Measurements from ENCODE around the gene VPREB1.
A peak's percentile ranks its signal among the peaks of the same experiment; 100 is the strongest.
"Not testable (repeated sequence)": the region's sequence is repeated elsewhere in the genome, so short reads cannot be mapped to it uniquely, and the experiment has no call there.

The VPREB1 gene

DNA sequence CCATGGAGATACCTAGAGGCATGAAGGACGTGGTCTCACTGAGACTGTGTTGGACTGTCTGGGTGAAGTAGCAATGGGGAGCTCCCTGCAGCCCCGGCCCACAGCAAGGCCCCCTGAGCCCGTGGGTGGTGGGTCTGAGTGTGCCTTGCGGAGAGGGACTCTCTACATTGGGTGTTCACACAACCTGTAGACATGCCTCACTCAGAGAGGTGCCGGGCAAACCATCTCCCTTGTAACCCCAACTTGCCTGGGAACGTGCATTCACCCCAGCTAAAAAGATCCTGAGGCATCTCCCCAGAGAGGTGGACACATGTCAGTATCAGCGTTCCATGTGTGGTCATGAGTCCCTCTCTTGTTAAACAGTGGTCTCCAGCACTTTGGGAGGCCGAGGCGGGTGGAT, 2.1 kb downstream of the VPREB1 start:
- DNase-seq = no peak

DNA sequence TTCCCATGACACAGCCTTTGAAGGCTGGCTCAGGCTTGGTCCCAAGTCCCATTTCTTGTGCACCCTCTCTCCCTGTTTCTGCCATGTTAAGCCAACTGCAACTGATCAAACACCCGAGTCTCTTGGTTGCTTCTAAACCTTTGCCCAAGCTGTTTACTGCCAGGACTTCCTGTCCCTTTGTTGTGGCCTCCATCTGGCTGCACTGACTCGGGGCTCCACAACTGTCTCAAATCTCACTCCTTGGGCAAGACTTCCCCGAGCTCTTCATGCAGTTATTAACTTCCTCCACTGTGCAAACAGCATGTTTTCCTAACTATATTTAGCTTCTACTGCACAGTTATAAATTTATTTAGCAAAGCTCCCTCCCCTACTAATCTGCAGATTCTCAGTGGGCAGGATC, 4.3 kb downstream of the VPREB1 start:
- peak in 1 of 5 experiments; percentile 77 for DNase-seq

DNA sequence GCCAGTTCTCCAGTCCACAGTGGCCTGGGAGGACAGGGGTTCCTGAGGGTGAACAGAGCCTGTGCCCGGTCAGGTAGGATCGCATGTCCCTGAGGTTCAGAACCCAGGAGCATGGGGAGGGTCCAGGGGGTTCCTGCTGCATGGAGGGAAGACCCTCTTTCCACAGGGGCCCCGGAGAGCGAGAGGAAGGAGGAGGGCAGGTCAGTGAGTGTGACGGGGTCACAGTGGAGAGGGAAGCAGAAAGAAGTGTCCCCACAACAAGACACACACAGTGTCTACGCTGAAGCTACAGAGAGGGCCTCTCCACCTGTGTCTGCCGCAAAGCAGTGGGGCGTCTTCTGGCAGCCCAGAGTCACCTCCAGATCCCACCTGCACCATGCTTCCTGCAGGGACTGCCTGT, 6.1 kb downstream of the VPREB1 start:
- not testable (repeated sequence) for DNase-seq

DNA sequence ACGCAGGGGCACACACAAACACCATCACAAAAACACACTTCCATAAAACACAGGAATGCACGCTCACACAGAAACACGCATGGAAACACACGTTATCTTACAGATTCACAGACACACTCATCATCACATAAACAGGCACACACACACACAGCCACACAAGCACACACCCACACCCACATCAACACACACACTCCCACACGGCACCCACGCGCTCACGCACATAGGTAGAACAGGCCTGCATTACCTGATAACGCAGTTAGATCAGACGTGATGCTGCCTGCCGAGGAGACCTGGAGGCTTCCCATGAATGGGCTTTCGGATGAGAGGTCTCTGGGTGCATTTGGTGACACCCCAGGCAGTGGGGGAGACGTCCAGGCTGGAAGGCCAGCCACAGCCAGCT, 11.5 kb downstream of the VPREB1 start:
- not testable (repeated sequence) for DNase-seq

DNA sequence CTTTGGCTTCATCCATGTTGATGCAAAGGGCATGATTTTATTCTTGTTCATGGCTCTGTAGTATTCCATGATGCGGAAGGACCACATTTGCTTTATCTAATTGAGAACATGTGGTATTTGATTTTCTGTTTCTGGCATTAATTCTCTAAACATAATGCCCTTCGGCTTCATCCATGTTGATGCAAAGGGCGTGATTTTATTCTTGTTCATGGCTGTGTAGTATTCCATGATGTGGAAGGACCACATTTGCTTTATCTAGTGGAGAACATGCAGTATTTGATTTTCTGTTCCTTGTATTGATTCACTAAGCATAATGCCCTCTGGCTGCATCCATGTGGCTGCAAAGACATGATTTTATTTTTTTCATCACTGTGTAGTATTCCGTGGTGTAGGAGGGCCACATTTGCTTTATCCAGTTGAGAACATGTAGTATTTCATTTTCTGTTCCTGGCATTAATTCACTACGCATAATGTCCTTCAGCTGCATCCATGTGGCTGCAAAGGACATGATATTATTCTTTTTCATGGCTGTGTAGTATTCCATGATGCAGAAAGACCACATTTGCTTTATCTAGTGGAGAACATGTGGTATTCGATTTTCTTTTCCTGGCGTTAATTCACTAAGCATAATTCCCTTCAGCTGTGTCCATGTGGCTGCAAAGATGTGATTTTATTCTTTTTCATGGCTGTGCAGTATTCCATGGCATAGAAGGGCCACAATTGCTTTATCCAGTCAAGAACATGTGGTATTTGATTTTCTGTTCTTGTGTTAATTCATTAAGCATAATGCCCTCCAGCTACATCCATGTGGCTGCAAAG, 14.2 kb downstream of the VPREB1 start:
- not testable (repeated sequence) for DNase-seq

DNA sequence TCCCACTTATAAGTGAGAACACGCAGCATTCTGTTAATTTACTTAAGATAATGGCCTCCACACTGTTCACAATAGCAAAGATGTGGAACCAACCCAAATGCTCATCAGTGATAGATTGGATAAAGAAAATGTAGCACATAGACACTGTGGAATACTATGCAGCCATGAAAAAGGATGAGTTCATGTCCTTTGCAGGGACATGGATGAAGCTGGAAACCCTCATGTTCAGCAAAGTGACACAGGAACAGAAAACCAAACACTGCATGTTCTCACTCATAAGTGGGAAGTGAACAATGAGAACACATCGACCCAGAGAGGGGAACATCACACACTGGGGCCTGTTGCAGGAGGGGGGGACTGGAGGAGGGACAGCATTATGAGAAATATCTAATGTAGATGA, 15.6 kb downstream of the VPREB1 start:
- DNase-seq = not testable (repeated sequence)

DNA sequence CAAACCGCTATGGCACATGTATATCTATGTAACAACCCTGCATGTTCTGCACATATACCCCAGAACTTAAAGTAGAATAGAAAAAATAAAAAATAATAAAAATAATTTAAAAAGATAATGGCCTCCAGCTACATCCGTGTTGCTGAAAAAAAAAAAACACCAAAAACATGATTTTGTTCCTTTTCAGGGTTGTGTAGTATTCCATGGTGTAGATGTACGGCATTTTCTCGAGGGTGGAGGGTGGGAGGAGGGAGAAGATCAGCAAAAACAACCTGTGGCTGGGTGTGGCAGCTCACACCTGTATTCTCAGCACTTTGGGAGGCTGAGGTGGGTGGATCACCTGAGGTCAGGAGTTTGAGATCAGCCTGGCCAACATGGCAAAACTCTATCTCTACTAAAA, 16.0 kb downstream of the VPREB1 start:
- DNase-seq = not testable (repeated sequence)

DNA sequence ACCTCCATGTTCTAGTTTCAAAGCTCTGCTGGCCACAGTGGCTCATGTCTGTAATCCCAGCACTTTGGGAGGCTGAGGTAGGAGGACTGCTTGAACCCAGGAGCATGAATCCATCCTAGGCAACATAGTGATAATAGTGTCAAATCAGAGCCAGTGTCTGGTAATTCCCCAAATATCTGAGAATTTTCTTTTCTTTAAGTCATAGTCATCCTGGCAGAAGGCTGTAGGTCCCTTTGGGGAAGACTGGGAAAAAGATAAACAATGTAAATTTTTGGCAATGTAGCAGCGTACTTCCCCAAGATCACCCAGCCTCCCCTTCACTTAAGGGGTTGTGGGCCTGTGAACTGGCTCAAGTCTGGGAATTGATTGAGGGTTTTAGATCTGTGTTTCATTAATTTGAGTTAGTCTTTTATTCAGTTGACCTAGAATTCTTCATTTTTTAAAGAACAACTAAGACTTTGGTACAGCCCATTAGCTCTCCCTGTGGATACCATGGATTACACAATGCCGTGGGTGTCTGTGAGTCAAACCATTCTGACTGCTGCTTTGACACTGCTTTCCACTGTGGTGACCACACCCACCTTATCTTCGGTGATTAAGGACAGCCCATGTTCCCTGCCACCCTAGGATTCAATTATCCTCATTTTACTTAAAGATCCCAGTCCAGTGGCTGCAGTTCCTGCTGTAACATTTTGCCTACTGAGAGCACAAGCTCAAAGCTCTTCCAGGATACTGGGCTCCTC, 17.9 kb downstream of the VPREB1 start:
- DNase-seq = not testable (repeated sequence)

DNA sequence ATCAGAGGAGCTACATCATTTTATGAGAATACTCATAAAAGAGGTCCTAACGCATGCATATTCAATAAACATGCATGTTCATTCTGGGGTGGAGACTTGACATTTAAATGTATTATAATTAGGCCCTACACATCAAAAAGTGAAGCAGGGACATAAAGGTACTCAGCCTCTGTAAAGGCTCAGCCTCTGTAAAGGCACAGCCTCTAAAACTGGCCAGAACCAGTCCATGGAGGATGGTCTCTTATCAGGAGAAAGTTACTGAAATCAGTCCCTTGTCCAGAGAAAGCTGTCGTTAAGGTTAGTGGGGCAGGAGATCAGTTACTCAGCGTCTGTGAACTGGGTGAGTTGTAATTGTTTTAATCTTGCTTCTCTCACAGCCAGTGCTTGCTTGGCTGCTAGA, 19.2 kb downstream of the VPREB1 start:
- DNase-seq = not testable (repeated sequence)

DNA sequence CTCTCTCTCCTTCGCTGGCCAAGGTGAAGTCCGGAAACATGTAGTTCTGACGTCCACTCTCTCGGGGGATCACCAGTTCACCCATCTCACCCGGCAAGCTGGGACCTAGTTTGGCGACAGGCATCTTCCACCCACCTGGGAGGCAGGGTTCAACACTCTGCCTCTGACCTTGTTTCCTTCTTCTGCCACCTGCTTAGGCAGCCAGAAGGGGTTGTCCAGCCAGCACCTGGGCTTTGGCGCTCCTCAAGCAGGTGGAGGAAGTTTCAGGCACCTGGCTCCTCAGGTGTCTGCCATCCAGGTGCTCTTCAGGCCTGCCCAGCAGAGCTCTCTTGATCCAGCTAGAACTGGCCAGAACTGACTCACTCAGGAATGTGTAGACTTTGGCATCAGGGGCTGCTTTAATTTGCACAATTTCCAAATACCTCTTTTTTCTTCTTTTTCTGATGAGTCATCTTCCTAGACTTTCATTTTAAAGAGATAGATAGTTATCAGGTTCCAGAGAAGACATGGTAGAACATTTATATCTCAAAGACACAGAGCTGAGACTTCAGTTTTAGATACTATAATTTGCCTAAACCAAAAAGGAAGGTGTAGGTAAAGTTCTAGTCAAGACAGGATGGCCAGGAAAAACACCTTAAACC, 25.6 kb downstream of the VPREB1 start:
- not testable (repeated sequence) for DNase-seq

DNA sequence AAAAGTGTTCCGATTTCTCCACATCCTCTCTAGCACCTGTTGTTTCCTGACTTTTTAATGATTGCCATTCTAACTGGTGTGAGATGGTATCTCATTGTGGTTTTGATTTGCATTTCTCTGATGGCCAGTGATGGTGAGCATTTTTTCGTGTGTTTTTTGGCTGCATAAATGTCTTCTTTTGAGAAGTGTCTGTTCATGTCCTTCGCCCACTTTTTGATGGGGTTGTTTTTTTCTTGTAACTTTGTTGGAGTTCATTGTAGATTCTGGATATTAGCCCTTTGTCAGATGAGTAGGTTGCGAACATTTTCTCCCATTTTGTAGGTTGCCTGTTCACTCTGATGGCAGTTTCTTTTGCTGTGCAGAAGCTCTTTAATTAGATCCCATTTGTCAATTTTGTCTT, 32.8 kb downstream of the VPREB1 start:
- not testable (repeated sequence) for DNase-seq

DNA sequence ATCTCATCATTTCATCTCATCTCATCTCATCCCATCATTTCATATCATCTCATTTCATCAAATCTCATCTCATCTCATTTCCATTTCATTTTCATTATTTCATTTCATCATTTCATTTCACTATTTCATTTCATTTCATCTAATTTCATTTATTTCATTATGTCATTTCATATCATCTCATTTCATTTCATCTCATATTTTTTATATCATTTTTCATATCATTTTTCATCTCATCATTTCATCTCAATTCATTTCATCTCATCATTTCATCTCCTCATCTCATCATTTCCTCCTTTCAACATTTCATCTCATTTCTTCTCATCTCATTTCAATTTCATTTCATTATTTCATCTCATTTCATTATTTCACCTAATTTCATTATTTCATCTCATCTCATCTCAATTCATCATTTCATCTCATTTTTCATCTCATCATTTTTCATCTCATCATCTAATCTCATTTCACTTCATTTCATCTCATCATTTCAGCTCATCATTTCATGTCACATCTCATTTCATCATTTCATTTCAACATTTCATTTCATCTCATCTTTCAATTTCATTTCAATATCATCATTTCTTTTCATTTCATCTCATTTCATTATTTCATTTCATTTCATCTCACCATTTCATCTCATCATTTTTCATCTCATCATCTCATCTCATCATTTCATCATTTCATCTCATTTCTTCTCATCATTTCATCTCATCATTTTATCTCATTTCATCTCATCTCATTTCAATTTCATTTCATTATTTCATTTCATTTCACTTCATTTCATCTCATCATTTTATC, 40.6 kb downstream of the VPREB1 start:
- not testable (repeated sequence) for DNase-seq

DNA sequence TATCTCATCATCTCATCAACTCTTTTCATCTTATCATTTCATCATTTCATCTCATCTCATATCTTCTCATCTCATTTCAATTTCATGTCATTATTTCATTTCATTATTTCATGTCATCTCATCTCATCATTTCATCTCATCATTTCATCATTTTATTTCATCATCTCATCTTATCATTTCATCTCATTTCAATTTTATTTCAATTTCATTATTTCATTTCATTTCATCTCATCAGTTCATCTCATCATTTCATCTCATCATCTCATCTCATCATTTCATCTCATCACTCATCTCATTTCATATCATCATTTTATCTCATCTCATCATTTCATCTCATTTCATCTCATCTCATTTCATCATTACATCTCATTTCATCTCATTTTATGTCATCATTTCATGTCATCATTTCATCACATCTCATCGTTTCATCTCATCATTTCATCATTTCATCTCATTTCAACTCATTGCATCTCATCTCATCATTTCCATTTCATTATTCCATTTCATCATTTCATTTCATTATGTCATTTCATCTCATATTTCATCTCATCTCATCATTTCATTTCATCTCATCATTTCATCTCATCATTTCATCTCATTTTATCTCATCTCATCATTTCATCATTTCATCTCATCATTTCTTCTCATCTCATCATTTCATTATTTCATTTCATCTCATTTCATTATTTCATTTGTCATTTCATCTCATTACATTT, 42.0 kb downstream of the VPREB1 start:
- not testable (repeated sequence) for DNase-seq

DNA sequence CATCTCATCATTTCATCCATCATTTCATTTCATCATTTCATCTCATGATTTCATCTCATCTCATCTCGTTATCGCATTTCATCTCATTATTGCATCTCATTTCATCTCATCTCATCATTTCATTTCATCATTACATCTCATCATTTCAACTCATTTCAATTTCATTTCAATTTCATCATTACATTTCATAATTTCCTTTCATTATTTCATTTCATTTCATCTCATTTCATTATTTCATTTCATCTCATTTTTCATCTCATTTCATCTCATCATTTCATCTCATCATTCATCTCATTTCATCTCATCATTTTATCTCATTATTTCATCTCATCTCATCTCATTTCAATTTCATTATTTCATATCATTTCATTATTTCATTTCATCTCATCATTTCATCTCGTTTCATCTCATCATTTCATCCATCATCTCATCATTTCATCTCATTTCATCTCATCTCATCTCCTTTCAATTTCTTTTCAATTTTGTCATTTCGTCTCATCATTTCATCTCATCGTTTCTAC, 42.6 kb downstream of the VPREB1 start:
- not testable (repeated sequence) for DNase-seq

DNA sequence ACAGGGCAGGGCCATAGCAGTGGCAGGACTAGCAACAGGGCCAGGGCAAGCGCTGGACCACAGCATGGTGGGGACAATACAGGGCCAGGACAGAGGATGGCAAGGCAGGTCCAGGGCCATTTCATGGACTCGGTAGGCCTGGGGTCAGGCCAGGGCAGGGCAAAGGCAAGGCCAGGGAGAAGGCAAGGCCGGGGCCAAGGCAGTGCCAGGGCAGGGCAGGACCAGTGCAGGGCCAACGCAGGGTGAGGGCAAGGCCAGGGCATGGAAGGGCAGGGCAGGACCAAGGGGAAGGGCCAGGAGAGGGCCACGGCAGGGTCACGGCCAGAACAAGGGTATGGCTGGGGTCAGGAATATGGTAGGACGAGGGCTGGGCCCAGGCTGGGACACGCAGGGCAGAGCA, 45.1 kb downstream of the VPREB1 start:
- not testable (repeated sequence) for DNase-seq

DNA sequence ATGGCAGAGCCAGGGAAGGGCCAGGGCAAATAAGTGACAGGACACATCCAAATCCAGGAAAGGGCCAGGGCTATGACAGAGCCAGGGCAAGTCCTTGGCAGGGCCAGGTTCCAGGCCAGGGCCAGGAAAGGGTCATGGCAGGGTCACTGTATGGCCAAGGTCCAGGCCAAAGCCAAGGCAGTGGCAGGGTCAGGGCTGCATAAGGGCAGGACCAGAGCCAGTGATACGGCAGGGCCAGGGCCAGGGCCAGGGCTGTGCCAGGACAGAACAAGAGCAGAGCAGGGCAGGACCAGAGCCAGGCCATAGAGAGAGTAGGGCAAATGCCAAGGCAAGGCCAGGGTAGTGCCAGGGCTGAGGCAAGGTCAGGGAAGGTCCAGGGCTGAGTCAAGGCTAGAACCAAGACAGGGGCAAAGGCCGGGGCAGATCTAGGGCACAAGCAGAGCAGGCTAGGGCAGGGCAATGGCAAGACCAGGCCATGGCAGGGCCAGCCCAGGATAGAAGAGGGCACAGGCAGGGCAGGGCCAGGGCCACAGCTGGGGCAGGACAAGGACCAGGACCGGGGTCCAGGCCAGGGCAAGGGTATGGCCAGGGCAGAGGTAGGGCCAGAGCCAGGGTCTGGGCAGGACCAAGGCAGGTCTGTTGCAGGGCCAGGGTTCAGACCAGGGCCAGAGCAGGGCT, 46.7 kb downstream of the VPREB1 start:
- DNase-seq = not testable (repeated sequence)

DNA sequence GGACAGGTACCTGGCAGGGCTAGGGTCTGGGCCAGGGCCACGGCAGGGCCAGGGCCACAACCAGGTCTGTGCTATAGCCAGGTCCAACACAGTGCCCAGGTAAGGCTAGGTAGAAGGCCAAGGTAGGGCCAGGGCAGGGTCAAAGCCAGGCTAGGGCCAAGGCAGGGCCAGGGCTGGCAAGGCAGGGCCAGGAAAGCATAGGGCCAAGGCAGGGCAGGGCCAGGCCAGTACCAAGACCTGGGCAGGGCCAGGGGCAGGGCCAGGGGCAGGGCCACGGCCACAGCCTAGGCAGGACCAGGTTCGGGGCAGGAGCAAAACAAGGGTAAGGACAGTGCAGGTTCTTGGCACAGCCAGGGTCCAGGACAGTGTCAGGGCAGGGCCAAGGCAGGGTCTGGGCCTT, 48.1 kb downstream of the VPREB1 start:
- not testable (repeated sequence) for DNase-seq

DNA sequence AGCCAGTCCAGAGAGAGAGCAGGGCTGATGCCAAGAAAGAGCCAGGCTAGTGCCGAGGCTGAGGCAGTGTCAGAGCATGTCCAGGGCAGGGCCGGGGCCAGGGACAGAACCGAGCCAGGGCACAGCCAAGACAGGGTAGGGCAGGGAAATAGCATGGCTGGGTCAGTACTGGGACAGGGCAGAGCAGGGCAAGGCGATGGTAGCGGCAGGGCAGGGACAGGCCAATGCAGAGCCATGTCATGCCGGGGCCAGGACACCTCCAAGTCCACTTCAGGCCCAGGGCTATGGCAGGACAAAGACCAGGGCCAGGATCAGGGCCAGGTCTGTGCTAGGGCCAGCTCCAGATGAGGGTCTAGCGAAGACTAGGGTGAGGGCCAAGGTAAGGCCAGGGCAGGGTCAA, 48.9 kb downstream of the VPREB1 start:
- not testable (repeated sequence) for DNase-seq

DNA sequence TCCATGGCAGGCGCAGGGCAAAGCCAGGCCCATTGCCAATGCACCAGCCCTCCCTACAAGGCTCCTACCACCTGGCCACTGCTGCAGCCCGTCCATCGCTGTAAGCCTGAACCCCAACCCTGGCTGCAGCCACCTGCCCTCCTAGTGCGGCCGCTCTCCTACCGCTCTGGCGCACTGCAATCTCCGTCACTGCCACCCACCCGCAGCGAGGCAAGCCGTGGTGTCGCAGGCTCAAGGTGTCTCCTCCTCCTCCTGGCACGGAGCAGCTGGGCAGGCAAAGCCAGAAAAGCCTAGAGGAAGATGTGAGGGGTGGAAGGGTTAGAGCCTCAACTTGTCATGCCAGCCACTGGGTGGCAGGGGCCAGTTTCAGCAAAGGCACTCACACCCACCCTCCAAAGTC, 50.1 kb downstream of the VPREB1 start:
- DNase-seq = not testable (repeated sequence)

Measured in T-helper 2 cell (primary cell).